Pancreas (tissue), 10 donors: ENCODE data around the gene VPS13D. TPM values are rescaled to one million over a fixed set of nuclear protein-coding genes. Genes with fewer than 3 reads are reported as not detected.

Experiments
- ATAC-seq, 4 donors: fragments of 200-7000 bp; cut with Tn5 transposase; one replicate each; pipeline versions ENCODE4 v1.8.0 to v1.9.1; 2020; ENCODE audit warnings: mild to moderate bottlenecking in 4 of 4, moderate library complexity in 4 of 4
- DNase-seq, 6 donors: peaks; one replicate each; pipeline ENCODE4 v3.0.0-alpha.2; 2020
- FAIRE-seq: peaks from 2 replicates; lab custom pipeline; 2012; peaks lifted over from hg19 to GRCh38; lab: Jason Lieb, UNC
- H3K27ac ChIP-seq, 4 donors: fragments of 200-600 bp; sonication (generic); 1 replicate in 3 of 4; 2 replicates in 1 of 4; pipeline versions ENCODE4 v1.5.0 to v1.8.0; 2020
- H3K27me3 ChIP-seq, 4 donors: fragments of 200-600 bp; one replicate each; pipeline ENCODE4 v1.8.0; 2021
- H3K36me3 ChIP-seq, 3 donors: fragments of 200-600 bp; sonication (generic) in 1 of 3; one replicate each; pipeline versions ENCODE4 v1.5.0 to v1.8.0; 2020 to 2021
- H3K4me1 ChIP-seq, 3 donors: fragments of 200-600 bp; one replicate each; pipeline ENCODE4 v1.8.0; 2021
- H3K4me3 ChIP-seq, 4 donors: fragments of 200-600 bp; sonication (generic) in 2 of 4; one replicate each; pipeline versions ENCODE4 v1.5.0 to v1.8.0; 2020 to 2021
- H3K9me3 ChIP-seq, 4 donors: fragments of 200-600 bp; one replicate each; pipeline ENCODE4 v1.8.0; 2021
- WGBS, 2 donors: extraction: QIAGEN DNeasy Blood & Tissue Kit; methylation state at CpG; one replicate each; pipeline ENCODE4 v1.1.7; 2013; 5-methylcytosine and 5-hydroxymethylcytosine counted together
- intact Hi-C, 3 donors: fragments of 100-400 bp; cut with DNase I; formaldehyde crosslinking; loops; one replicate each; pipeline versions ENCODE4 v1.11.1 to v1.14.2; 2022
- polyA plus RNA-seq, 2 donors: library from polyadenylated mRNA; stranded (reverse); fragments of 200-250 nt; gene quantifications; one replicate each; pipeline ENCODE4 v1.2.3, GENCODE V29; 2013
- total RNA-seq, 6 donors: library from RNA; stranded (reverse); fragmentation: NEBNext Ultra II Directional in 4 of 6; extraction: Animal tissue kit (Norgen Biotek cat#: 25700) in 4 of 6; gene quantifications; one replicate each; pipeline versions ENCODE4 v1.2.1 to v1.2.4, GENCODE V29; 2021 to 2023
- TF ChIP-seq, protein P1 (sequence below), 4 donors: fragments of 200-600 bp; sonication (generic) in 3 of 4; IDR thresholded peaks; one replicate each; pipeline versions ENCODE4 v1.5.0 to v1.8.0; 2021; ENCODE audit warnings: antibody characterized with exemption in 4 of 4
- donor health status: healthy with polysubstance abuse.
- donor health status: DM: no; HTN: no; CAD: no; lungs with moderate emphysema.
- donor health status: DM: no; HTN: no; CAD: no.
- donor health status: control.
- donor health status: control.
- donor health status: Bipolar disorder and iron deficiency.
- donor health status: DM: yes; HTN: yes; CAD: no.
- donor health status: DM: no; HTN: no; CAD: no.
- donor health status: DM: no; HTN: no; CAD: no.
- donor health status: DM: yes; HTN: yes; CAD: no.

The VPS13D gene
- total and polyA plus RNA-seq, 8 donors = 13.7 to 39.0 (median 24.8) TPM

DNA sequence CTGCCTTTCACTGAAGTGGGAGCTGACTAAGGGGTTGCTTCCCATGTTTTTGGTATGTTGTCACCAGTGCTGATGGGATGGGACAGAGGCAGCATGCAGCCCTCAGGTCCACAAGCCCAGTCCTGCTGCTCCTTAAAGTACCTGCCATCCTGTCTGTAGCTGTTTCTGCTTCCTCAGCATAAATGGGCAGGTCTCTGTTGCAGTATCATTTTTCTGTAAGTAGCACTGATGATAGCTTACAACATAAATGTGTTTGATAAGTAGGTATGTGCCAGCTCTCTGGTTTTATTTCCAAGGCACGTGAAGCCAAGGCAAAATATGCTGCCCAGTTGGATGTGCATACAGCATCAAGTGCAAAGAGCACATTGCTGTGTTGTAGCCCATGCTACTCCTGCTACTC is 173.0 kb downstream of the VPS13D start:
- Histone ChIP-seq H3K27me3 (no peaks in the 10 kb centered on the region), H3K4me3 (no peak overlapping the region), H3K36me3 (no peaks in the 10 kb centered on the region), H3K9me3 (no peaks in the 10 kb centered on the region), H3K27ac (no peak overlapping the region), H3K4me1 (peaks cover 23 to 46% (median 39%) of the 10 kb centered on the region in 3 donors)
- ATAC-seq (no peak), FAIRE-seq (no peak), DNase-seq (no peak)
- TF ChIP-seq, protein P1, sequence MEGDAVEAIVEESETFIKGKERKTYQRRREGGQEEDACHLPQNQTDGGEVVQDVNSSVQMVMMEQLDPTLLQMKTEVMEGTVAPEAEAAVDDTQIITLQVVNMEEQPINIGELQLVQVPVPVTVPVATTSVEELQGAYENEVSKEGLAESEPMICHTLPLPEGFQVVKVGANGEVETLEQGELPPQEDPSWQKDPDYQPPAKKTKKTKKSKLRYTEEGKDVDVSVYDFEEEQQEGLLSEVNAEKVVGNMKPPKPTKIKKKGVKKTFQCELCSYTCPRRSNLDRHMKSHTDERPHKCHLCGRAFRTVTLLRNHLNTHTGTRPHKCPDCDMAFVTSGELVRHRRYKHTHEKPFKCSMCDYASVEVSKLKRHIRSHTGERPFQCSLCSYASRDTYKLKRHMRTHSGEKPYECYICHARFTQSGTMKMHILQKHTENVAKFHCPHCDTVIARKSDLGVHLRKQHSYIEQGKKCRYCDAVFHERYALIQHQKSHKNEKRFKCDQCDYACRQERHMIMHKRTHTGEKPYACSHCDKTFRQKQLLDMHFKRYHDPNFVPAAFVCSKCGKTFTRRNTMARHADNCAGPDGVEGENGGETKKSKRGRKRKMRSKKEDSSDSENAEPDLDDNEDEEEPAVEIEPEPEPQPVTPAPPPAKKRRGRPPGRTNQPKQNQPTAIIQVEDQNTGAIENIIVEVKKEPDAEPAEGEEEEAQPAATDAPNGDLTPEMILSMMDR (IDR thresholded peaks at IDR 0.05) = no peak
- WGBS, 2 donors = 53 to 64% methylated on average over 1 of the region's 1 CpG
- intact Hi-C loops = loop anchor here in 1 of 3 donors (10.0 kb wide), 1 partner anchor 212 kb away; the partner anchor contains the start of gene DHRS3

- Histone ChIP-seq H3K4me3 (no peak overlapping the region), H3K27ac (peak overlapping the region in 2 of 4 donors; percentile 64 to 67), H3K27me3 (no peaks in the 10 kb centered on the region), H3K4me1 (peaks cover 29 to 62% (median 39%) of the 10 kb centered on the region in 3 donors), H3K36me3 (no peaks in the 10 kb centered on the region), H3K9me3 (no peaks in the 10 kb centered on the region)
- FAIRE-seq = no peak
- intact Hi-C loops = loop anchor here in 1 of 3 donors (10.0 kb wide), 1 partner anchor 210 kb away; the partner anchor contains the start of gene DHRS3
- 96% methylated on average over 13 of the region's 13 CpGs for WGBS, 2 donors
- TF ChIP-seq, protein P1 (IDR thresholded peaks at IDR 0.05) = no peak
- DNase-seq = peak in 1 of 6 donors; percentile 40
- no peak for ATAC-seq
Observed at GRCh38 chr1:12404918-12405317, 175.1 kb downstream of the VPS13D start.

DNA sequence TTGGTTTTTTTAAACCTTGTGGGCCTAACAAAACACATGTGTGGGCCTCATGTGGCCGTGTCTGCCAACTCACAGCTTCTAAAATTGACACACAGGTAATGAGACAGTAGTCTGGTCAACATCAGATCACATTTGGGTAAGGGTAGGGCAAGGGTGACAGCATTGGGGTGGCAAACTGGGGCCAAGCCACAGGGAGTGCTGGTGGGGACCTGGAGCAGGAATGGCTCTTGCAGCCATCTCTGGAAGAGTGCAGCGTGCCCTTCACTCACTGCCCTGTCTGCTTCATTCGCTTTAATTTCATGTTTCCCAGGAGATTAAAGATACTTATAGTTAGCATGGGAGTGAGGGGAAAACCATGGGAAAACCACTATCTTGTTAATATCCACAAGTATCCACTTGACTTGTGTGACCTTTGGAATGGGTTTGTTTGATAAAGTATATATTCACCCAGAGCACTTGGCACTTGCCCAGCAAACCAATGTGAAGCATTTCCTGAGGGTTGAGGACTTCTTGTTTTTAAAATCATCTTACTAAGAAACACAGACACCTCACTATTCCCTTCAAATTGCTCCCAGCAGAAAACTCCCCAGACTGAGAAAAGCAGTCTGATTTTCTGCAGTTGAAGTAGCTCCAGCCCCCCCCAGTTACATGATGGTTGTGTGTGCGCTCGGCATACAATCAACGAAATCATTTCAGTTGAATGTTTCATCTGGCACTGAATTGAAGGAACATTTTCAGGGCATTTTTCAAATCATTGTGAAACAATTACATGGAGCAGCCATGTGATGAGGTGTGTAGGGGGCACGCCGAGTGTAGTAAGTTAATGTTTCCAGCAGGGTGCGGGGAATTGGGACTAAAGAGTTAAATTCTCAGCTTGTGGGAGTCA is 175.7 kb downstream of the VPS13D start:
- peak in 1 of 4 donors; percentile 5 for ATAC-seq
- Histone ChIP-seq H3K4me1 (peaks cover 29 to 64% (median 39%) of the 10 kb centered on the region in 3 donors), H3K9me3 (no peaks in the 10 kb centered on the region), H3K27me3 (no peaks in the 10 kb centered on the region), H3K27ac (peak overlapping the region in 2 of 4 donors; percentile 64 to 67), H3K4me3 (no peak overlapping the region), H3K36me3 (no peaks in the 10 kb centered on the region)
- DNase-seq = peak in 3 of 6 donors; percentile 24 to 38 (median 28)
- intact Hi-C loops = loop anchor here in 1 of 3 donors (10.0 kb wide), 1 partner anchor 209 kb away; the partner anchor contains the start of gene DHRS3
- TF ChIP-seq, protein P1 (IDR thresholded peaks at IDR 0.05) = no peak
- WGBS, 2 donors = 63 to 65% methylated on average over 9 of the region's 9 CpGs
- FAIRE-seq = no peak

DNA sequence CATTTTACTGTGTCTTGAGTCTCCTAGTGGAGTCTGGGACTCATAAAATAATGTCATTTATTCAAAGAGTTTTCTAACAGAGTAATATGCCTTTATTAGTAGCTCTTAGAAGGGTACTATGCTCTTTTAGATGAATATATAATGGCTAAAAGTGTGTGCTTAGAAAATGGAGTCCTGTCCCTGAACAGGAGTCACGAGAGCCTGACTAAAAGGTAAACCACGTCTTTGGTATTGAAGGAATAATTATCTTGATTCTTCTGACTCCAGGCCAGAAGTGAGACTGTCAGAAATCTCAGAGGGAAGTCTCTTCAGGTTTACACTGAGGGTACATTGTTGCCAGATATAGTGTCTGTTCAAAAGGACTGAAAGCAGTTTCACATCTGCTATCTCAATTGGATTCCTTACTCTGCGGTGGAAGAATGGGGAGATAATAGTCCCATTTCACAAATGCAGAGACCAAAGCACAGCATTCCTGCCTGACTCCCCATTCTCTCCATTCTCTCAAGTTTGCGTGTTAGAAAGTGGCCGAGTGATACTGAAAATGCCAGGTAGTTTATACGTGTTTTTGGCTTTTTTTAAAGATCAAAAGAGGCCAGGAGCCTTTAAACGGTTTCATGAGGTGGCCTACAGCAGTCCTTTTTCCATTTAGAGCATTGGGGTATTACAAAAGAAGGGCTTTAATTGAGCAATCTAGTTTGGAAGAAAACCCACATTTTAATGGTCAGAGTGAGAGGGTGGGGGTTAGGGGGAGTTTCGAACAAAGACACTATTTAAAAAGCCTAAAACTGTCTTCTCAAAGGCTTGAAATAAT is 176.6 kb downstream of the VPS13D start:
- Histone ChIP-seq H3K27me3 (no peaks in the 10 kb centered on the region), H3K4me1 (peaks cover 29 to 60% (median 34%) of the 10 kb centered on the region in 3 donors), H3K27ac (peak overlapping the region in 3 of 4 donors; percentile 10 to 67 (median 64)), H3K4me3 (no peak overlapping the region), H3K9me3 (no peaks in the 10 kb centered on the region), H3K36me3 (no peaks in the 10 kb centered on the region)
- WGBS, 2 donors = 37 to 38% methylated on average over 8 of the region's 8 CpGs
- no peak for FAIRE-seq
- intact Hi-C loops = loop anchor here in 1 of 3 donors (10.0 kb wide), 1 partner anchor 208 kb away; the partner anchor contains the start of gene DHRS3
- no peak for DNase-seq
- TF ChIP-seq, protein P1 (IDR thresholded peaks at IDR 0.05) = no peak
- peak in 3 of 4 donors; percentile 9 to 28 (median 17) for ATAC-seq
